Amniotic epithelial cell (primary cell): ENCODE measurements around the gene ADGRD1.
"Not testable (repeated sequence)": the region's sequence is repeated elsewhere in the genome, so short reads cannot be mapped to it uniquely, and the experiment has no call there.

Experiments
- DNase-seq: peaks from one replicate; pipeline ENCODE4 v3.0.0-alpha.2; 2010; ENCODE audit warnings: low read depth

ADGRD1 gene

GRCh38 chr12:131056626-131057025, 102.9 kb downstream of the ADGRD1 start:
- no peak for DNase-seq

GRCh38 chr12:131057211-131057721, 103.6 kb downstream of the ADGRD1 start:
- no peak for DNase-seq

- no peak for DNase-seq
Observed at GRCh38 chr12:131057722-131058515, 104.2 kb downstream of the ADGRD1 start.

GRCh38 chr12:131058700-131059099, 105.0 kb downstream of the ADGRD1 start:
- no peak for DNase-seq

GRCh38 chr12:131060011-131060703, 106.5 kb downstream of the ADGRD1 start:
- no peak for DNase-seq

GRCh38 chr12:131061041-131061806, 107.5 kb downstream of the ADGRD1 start:
- DNase-seq = no peak

- DNase-seq = no peak
Observed at GRCh38 chr12:131063413-131063812, 109.7 kb downstream of the ADGRD1 start.

GRCh38 chr12:131063960-131064359, 110.3 kb downstream of the ADGRD1 start:
- no peak for DNase-seq

- no peak for DNase-seq
Observed at GRCh38 chr12:131065279-131065678, 111.6 kb downstream of the ADGRD1 start.

- no peak for DNase-seq
Observed at GRCh38 chr12:131065801-131066200, 112.1 kb downstream of the ADGRD1 start.

GRCh38 chr12:131066207-131066885, 112.6 kb downstream of the ADGRD1 start:
- no peak for DNase-seq

- DNase-seq = no peak
Observed at GRCh38 chr12:131066886-131067490, 113.3 kb downstream of the ADGRD1 start.

- DNase-seq = no peak
Observed at GRCh38 chr12:131067981-131068851, 114.5 kb downstream of the ADGRD1 start.

- not testable (repeated sequence) for DNase-seq
Observed at GRCh38 chr12:131068926-131069720, 115.4 kb downstream of the ADGRD1 start.

GRCh38 chr12:131070136-131070535, 116.4 kb downstream of the ADGRD1 start:
- DNase-seq = not testable (repeated sequence)

GRCh38 chr12:131070668-131071067, 117.0 kb downstream of the ADGRD1 start:
- not testable (repeated sequence) for DNase-seq

- DNase-seq = not testable (repeated sequence)
Observed at GRCh38 chr12:131071234-131071820, 117.6 kb downstream of the ADGRD1 start.

- not testable (repeated sequence) for DNase-seq
Observed at GRCh38 chr12:131071950-131072349, 118.2 kb downstream of the ADGRD1 start.
